ENCODE data around the gene ZBED2. TPM values are rescaled to one million over a fixed set of nuclear protein-coding genes. Genes with fewer than 3 reads are reported as not detected.
"Not testable (repeated sequence)": the region's sequence is repeated elsewhere in the genome, so short reads cannot be mapped to it uniquely, and the experiment has no call there.

The ZBED2 gene, protein sequence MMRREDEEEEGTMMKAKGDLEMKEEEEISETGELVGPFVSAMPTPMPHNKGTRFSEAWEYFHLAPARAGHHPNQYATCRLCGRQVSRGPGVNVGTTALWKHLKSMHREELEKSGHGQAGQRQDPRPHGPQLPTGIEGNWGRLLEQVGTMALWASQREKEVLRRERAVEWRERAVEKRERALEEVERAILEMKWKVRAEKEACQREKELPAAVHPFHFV
- total RNA-seq (2014; rRNA removed; shearing (Covaris generic)) = not detected in 2 replicates
- not detected in 2 replicates for polyA plus RNA-seq (2015; cell fraction: cytosol; rRNA removed)
- not detected in 2 replicates for polyA plus RNA-seq (2015; cell fraction: nucleus; rRNA removed)

DNA sequence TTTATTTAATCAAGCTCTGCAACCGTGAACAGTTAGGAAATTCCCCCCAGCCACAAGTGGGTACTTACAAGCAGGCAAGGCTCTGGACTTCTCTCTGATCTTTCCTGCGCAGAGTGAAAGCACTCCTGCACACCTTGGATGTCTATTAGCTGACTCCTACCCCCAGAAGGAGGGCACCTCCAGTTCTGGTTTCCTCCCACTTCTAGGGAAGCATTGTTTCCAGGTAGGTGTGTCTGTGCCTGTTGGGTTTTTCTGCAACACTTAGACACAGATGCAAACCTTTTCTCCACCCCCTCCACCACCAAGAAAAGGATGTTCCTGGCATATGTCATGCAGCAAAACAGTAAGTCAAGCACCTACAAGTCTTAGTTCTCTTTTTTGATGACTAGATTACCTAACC is at the start of gene ZBED2:
ZBED2 (minus strand) TSS at position 115 of the 400 bp plus-strand sequence. CDS start 1,145 bp downstream, outside the sequence.
- in situ Hi-C loops (cut with HindIII; ENCODE audit: low pct_unique_long_range_greater_than_20kb, low sequenced_read_pairs) = no loop called here
- DNase-seq (ENCODE audit: low read depth, low spot score) = no peak

DNA sequence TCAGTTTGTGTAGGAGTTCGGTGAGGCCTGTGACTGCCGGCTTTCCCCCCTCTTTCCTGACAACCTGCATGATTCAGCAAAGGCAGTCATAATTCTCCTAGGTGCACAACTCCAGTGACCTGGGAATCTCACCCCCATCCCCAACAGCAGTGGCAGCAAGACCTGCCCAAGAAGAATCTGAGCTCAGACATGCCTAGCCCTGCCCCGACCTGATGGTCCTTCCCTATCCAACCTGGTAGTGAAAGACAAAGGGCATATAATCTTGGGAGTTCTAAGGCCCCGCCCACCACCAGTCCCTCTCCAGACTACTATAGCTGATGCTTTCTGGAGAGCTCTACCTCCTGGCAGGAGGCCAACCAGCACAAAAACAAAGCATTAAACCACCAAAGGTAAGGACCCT is 44.2 kb upstream of the ZBED2 start:
- in situ Hi-C loops (cut with HindIII; ENCODE audit: low pct_unique_long_range_greater_than_20kb, low sequenced_read_pairs) = no loop called here
- no peak for DNase-seq (ENCODE audit: low read depth, low spot score)

DNA sequence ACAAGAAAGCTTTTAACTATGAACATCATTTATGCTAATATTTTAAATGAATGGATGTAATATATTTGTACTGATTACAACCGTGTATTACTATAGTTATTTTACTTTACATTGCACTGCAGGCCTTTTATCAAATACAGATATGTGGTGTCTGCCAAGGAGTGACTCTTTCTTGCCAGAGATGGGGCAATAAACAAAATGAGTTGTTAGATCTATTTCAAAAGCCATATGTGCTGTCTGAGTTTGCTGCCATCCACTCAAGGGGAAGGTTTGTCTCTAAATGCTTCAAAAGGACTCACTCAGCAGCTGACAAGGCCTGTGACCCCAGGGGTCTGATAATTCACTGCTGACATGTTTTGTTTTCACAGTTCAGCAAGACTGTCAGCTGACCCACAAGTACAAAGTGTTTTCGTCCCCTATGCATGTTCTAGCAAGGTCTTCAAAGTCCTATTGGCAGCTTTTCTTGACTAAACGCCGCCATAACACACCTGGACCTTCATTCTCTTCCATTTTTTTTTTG is 41.3 kb upstream of the ZBED2 start:
- in situ Hi-C loops (cut with HindIII; ENCODE audit: low pct_unique_long_range_greater_than_20kb, low sequenced_read_pairs) = no loop called here
- DNase-seq (ENCODE audit: low read depth, low spot score) = no peak

DNA sequence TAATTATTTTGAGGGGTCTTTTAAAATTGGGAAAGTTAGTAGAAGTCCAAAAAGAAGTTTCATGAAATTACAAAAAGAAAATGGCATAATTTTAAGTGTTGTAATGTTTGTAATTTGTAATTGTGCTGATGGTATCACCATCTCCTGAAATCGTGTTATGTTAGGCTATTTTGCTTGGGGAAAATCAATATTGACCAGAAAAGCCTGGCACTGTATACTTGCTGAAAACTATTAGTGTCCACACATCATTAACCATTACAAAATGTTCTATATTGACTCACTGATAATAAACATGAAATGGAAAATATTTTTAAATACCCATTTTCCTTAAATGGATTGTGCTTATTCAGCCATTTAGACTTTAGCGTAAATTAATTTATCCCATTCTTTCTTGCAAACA is 40.3 kb upstream of the ZBED2 start:
- in situ Hi-C loops (cut with HindIII; ENCODE audit: low pct_unique_long_range_greater_than_20kb, low sequenced_read_pairs) = no loop called here
- DNase-seq (ENCODE audit: low read depth, low spot score) = no peak

DNA sequence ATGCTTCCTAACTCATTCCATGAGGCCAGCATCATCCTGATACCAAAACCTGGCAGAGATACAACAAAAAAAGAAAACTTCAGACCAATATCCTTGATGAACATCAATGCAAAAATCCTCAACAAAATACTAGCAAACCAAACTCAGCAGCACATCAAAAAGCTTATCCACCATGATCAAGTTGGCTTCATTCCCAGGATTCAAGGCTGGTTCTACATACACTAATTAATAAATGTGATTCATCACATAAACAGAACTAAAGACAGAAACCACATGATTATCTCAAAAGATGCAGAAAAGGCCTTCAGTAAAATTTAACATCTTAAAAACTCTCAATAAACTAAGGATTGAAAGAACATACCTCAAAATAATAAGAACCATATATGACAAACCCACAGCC is 35.5 kb upstream of the ZBED2 start:
- DNase-seq (ENCODE audit: low read depth, low spot score) = not testable (repeated sequence)

DNA sequence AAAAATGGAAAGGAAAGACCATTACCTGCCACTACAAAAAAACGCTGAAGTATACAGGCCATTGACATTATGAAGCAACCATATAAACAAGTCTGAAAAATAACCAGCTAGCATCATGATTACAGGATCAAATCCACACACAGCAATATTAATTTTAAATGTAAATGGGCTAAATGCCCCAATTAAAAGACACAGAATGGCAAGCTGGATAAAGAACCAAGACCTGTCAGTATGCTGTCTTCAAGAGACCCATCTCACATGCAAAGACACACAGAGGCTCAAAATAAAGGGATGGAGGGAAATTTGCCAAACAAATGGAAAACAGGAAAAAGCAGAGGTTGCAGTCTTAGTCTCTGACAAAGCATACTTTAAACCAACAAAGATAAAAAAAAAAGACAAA is 33.9 kb upstream of the ZBED2 start:
- in situ Hi-C loops (cut with HindIII; ENCODE audit: low pct_unique_long_range_greater_than_20kb, low sequenced_read_pairs); DNase-seq (ENCODE audit: low read depth, low spot score): not testable (repeated sequence)

More for the DNA sequence above, 35.5 kb upstream of the ZBED2 start:
- in situ Hi-C loops (cut with HindIII; ENCODE audit: low pct_unique_long_range_greater_than_20kb, low sequenced_read_pairs) = not testable (repeated sequence)

DNA sequence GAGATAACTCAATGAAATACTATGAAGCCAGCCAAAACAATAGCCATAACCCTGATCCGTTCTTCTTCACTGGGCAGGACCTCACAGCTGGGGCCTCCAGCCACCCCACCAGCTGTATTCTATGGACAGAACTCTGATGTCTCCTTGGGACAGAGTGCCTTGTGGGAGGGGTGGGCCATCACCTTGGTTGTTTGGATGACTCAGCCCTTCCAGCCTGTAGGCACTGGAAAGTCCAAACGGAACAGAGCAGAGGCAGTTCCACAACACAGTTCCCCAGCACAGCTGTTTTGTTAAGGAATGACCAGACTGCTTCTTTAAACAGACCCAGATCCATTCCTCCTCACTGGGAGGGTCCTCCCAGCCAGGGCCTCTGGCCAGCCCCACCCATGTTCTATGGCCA is 31.9 kb upstream of the ZBED2 start:
- in situ Hi-C loops (cut with HindIII; ENCODE audit: low pct_unique_long_range_greater_than_20kb, low sequenced_read_pairs) = no loop called here
- DNase-seq (ENCODE audit: low read depth, low spot score) = no peak

DNA sequence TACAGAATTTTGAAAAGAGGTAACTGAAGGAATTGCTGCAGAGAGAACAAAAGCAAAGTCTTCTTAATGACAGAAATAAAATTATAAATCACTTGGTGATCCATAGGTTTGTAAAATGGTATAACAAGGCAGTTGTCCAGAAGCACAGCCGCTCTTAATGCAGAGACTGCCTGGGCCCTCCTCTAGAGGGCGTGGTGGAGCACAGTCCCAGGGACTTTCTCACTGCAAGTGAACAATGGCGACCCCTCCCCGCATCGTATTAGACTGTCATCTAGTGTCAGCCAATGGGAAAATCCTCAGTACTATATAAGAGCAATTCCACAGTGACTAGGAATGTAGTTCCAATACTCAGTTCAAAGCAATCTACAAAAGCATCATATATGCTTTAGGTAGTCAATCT is 26.4 kb upstream of the ZBED2 start:
- peak; percentile 78 for DNase-seq (ENCODE audit: low read depth, low spot score)

DNA sequence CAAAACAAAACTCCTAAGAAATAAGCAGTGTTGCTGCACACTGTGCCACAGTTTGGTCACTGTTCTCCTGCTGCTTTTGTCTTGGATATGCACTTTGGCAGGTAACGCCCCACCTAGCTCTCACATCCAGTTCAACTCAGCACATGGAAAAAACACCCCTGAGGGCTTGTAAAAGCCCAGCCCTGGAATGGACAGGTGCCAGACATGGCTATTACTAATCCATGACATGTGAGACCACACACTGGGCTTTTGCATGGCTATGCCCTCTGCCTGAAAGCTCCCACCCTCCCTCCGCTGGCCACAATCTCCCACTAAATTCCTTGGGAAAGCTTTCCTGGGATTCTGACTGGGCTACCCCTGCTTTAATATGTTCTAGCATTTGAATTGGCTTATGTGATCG is 24.7 kb upstream of the ZBED2 start:
- in situ Hi-C loops (cut with HindIII; ENCODE audit: low pct_unique_long_range_greater_than_20kb, low sequenced_read_pairs) = no loop called here
- DNase-seq (ENCODE audit: low read depth, low spot score) = no peak

More for the DNA sequence above, 26.4 kb upstream of the ZBED2 start:
- in situ Hi-C loops (cut with HindIII; ENCODE audit: low pct_unique_long_range_greater_than_20kb, low sequenced_read_pairs) = no loop called here

DNA sequence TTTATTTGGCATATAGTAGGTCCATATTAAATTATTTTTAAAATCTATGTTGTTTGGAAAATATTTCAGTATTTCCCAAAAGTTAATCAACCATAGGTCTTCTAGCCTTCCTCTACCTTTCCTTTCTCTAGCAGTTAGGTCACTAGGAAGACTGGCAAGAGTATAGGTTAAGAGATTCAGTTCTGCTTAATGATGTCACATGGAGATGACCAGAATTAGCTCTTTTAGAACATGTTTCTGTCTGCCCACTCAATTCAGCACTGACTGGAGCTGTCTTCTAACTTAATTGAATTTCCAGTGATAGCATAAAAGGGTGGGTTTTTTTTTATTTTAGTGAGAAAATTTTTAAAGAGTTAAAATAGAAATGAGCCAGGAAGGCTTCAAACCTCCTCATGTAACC is 23.8 kb upstream of the ZBED2 start:
- in situ Hi-C loops (cut with HindIII; ENCODE audit: low pct_unique_long_range_greater_than_20kb, low sequenced_read_pairs) = no loop called here
- DNase-seq (ENCODE audit: low read depth, low spot score) = no peak

DNA sequence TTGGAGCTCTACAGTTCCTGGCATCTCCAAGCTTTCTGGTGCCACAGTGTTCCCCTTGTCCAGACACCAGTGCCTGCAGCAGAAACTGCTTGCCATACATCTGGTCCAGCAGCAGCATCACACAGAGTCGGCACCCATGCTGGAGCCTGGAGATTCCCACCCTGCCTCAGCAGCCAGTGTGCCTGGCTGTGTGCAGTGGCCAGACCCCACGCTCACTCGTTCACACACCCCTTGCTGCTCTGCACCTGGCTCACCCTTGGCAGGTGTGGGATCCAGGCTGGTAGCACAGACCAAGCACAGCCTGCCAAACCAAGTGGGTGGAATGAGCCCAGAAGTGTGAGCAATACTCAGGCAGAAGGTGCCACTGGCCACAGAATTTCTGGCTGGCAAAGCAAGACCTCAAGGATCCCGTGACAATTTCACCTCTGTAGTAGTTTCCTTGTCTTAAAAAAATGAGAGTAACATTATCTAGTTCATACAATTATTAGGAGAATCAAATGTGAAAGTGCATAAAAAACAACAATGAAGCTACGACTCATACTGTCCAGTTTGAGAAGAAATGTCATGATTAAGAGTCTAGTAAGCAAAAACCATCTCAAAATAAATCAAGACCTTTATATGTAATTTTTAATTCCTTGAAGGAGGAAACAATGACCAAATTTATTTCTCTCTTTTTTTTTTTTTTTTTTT is 22.9 kb upstream of the ZBED2 start:
- in situ Hi-C loops (cut with HindIII; ENCODE audit: low pct_unique_long_range_greater_than_20kb, low sequenced_read_pairs) = no loop called here
- no peak for DNase-seq (ENCODE audit: low read depth, low spot score)

DNA sequence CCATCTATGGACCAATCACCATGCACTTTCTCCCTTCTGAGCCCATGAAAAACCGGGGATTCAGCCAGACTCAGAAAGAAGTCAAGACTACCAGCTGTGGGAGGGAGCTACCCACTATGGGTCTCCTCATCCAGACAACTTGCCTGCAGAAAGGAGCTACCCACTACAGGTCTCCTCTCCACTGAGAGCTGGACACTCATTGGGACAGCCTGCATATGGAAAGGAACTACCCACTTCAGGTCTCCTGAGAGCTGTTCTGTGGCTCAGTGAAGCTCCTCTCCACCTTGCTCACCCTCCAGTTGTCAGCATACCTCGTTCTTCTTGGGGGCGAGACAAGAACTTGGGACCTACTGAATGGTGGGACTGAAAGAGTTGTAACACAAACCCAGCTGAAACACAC is 22.3 kb upstream of the ZBED2 start:
- no peak for DNase-seq (ENCODE audit: low read depth, low spot score)
- in situ Hi-C loops (cut with HindIII; ENCODE audit: low pct_unique_long_range_greater_than_20kb, low sequenced_read_pairs) = no loop called here

DNA sequence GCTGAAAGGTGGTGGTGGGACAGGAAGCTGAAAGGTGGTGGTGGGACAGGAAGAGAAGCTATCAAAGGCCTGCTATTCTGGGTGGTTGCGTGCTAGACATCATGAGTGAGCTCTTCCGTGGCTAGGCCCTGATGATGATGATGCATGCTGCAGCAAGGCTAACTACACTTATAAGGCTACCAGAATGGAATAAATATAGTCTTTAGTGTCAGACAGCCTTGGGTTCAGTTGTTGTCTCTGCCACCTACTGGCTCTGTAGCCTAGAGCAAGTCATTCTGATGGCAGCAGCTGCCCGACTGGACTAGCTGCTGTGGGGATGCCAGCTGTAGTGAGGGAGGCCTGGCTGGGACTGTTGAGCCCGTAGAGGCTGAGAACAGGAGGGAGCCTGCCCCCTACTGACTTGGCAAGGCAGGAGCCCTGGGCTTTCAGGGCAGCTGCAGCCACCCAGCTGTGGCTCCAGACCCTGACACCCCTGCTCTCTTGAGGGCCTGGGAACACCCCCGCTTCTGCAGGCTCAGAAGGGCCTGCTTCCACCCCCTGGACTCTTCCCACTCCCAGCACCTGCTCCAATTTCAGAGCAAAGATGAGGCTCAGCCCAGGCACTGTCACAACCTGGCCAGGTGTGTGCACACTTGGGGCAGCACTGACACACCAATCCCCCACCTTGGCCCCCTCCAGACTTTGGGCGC is 21.4 kb upstream of the ZBED2 start:
- peak; percentile 55 for DNase-seq (ENCODE audit: low read depth, low spot score)
- in situ Hi-C loops (cut with HindIII; ENCODE audit: low pct_unique_long_range_greater_than_20kb, low sequenced_read_pairs) = no loop called here

DNA sequence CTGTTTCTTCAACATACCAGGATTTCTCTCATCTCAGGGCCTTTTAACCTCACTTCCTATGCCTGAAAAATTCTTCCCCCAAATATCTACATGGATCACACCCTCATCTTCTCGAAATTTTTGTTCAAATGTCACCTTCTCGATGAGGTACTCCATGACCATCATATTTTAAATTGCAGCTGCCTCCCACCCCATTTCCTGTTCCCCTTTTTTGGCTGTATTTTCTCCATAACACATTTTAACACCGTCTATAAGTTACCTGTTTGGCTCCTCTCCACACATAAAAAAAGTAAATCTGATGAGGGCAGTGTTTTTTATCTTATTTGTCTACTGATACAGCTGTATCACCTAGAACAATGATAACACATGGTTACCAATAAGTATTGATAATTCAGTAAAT is 20.7 kb upstream of the ZBED2 start:
- no peak for DNase-seq (ENCODE audit: low read depth, low spot score)
- in situ Hi-C loops (cut with HindIII; ENCODE audit: low pct_unique_long_range_greater_than_20kb, low sequenced_read_pairs) = no loop called here

DNA sequence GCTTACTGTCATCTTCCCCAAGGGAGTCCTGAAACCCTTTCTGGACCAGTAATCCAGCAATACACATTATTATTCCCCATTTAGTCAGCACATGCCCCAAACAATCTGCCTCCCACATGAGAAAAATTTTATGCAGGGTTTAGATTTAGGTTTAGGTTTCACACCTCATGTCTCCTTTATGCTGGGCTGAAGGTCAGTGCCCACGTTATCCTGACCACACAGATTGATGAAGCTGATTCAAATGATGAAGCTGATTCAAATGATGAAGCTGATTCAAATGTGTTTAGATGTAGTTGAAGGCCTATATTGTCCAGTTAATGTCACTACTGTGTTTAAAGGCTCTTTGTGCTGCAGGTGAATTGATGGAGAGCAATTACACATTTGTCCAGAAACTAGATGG is 18.1 kb upstream of the ZBED2 start:
- no peak for DNase-seq (ENCODE audit: low read depth, low spot score)
- in situ Hi-C loops (cut with HindIII; ENCODE audit: low pct_unique_long_range_greater_than_20kb, low sequenced_read_pairs) = no loop called here

DNA sequence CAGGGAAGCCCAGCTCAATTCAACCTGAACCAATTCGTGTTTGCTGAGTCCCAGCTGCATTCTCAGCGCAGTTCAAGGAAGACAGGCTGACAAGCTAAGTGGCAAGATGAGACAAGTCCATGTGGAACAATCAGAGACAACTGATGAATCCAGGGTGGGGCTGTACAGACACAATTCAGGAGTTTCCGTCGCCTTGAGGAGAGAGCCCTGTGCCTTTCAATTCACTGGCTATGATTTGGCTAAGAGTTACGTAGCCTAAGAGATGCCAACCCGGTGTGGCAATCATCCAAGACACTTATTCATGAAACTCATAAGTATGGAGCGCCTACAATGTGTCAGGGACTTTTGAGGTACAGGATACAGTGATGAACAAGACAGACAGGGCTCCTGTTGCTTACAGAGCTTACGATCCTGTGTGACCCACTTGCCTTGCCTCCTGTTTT is 15.5 kb upstream of the ZBED2 start:
- DNase-seq (ENCODE audit: low read depth, low spot score) = no peak
- in situ Hi-C loops (cut with HindIII; ENCODE audit: low pct_unique_long_range_greater_than_20kb, low sequenced_read_pairs) = no loop called here

DNA sequence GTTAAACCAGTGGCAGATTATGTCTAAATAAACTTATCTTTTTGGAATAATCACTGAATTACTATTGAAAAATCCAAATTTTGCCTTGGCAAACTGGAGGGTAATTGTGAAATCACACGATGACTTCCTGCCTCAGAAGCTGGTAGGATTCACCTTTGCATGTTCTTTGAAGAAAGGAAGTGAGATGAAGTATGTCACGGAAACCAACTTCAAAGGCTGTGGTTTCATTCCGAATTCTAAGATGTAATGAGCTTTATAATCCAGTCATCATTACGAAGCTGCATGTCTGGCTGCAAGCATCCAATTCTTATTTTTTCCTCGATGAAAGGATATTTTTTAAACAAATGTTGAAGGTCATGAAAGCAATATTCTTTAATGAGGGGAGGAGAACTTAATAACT is 15.0 kb upstream of the ZBED2 start:
- in situ Hi-C loops (cut with HindIII; ENCODE audit: low pct_unique_long_range_greater_than_20kb, low sequenced_read_pairs) = no loop called here
- DNase-seq (ENCODE audit: low read depth, low spot score) = no peak

DNA sequence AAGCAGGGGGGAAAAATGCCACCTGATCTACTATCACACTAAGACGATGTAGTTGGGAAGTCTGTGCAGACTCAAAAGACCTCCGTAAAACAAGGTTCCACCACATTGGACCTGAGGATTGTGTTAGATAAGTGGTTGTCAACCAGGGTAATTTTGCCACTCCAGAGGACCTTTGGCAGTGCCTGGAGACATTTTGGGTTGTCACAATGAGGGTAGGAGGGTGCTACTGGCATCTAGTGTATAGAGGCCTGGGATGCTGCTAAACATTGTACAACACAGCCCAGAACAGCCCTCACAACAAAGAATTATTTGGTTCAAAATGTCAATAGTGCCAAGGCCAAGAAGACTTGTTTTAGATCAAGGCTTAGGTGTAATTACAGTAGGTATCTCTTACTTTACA is 14.6 kb upstream of the ZBED2 start:
- in situ Hi-C loops (cut with HindIII; ENCODE audit: low pct_unique_long_range_greater_than_20kb, low sequenced_read_pairs) = no loop called here
- no peak for DNase-seq (ENCODE audit: low read depth, low spot score)
